ENCODE data around the gene POLK.
A peak's percentile ranks its signal among the peaks of the same experiment; 100 is the strongest.
"Not testable (repeated sequence)": the region's sequence is repeated elsewhere in the genome, so short reads cannot be mapped to it uniquely, and the experiment has no call there.

Gene POLK

GRCh38 chr5:75510836-75511434 is 756 bp upstream of the POLK start:
- DNase-seq (ENCODE audit: low spot score): no peak

- peak; percentile 45 for DNase-seq (ENCODE audit: low spot score)
These were observed 838 bp downstream of the POLK start for GRCh38 chr5:75512383-75513074.

DNA sequence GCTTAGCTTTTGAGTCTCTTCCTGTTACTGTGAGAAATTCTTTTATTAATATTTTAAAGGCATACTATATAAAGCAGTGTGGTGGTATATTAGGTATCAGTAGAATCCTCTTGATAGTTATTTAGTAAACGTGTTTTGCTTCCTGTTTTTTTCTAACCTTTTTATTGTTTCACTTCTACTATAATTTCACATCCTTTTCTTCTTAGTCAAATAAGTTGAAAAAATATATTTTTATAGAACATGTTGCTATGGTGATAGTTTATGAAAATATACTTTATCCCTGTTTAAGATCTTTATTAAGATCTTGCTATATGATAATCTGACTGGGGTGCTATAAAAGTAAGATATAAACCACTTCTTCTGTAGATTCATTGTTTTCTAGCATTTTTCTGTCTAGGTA is 2.1 kb downstream of the POLK start:
- DNase-seq (ENCODE audit: low spot score): no peak

DNA sequence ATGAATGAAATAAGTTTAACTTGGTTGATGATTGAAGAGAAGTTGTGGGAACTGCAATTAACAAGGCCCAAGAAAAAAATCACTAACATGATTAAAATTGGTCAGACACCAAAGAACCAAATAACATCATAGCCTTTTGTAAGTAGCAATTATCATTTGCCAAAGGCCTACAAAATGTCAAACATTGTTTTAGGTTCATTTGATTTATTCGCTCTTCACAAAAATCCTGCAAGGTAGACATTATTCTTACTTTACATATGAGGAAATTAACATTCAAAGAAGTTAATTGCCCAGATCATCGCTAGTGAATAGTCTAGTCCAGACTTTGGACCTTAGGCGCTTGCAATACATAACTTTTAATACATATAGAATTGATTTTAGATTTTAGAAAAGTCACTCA is 2.6 kb downstream of the POLK start:
- DNase-seq (ENCODE audit: low spot score): no peak

GRCh38 chr5:75519761-75520160 is 8.1 kb downstream of the POLK start:
- DNase-seq (ENCODE audit: low spot score): no peak

DNA sequence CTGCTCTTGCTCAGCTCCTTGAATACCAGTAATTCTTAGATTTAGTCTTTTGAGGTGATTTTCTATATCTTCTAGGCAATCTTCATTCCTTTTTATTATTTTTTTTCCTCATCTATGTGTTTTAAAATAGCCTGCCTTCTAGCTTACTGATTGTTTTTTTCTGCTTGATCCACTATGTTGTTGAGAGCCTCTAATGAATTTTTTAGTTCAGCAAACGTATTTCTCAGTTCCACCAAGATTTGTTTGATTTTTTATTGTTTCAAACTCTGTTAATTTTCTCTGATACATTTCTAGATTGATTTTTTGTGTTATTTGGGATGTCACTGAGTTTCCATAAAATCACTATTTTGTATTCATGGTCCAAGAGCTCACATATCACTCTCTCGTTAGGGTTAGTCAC is 9.5 kb downstream of the POLK start:
- no peak for DNase-seq (ENCODE audit: low spot score)

DNA sequence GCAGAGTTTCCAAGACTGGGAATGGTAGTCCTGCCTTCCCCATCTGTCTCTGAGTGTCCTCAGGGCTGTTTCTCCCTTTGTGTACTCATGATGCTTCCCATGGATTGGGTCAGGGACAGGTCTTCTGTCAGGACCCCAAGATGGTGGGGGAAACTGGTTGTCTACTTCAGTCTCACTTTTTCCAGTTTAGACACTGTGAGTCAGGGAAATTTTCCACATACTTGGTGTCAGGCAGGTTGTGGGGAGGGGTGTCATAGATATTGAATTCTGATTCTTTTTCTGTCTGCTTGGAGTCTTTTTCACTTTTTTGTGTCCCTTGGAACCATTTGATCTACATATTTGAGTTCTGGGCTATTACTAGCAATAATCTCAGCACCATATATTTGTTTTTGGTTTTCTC is 10.3 kb downstream of the POLK start:
- DNase-seq (ENCODE audit: low spot score): no peak

DNA sequence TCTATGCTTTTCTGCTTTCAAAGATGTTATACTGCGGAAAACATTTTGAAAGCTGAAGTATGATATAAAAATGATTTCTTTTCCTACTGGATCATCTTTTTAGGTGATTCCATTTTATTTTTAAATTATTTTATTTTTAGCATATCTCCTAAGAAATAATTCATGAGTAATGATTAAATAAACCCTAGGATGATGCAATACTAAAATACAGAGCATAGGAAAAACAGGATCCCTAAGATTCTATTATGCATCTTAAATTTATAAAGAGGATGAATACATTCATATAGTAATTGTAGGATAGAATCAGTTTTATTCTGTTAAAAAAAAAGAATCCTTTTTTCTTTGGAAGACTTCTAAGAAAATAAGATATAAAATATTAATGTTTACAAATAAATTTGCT is 10.9 kb downstream of the POLK start:
- DNase-seq (ENCODE audit: low spot score): no peak

- no peak for DNase-seq (ENCODE audit: low spot score)
These were observed 11.6 kb downstream of the POLK start for GRCh38 chr5:75523275-75523674.

DNA sequence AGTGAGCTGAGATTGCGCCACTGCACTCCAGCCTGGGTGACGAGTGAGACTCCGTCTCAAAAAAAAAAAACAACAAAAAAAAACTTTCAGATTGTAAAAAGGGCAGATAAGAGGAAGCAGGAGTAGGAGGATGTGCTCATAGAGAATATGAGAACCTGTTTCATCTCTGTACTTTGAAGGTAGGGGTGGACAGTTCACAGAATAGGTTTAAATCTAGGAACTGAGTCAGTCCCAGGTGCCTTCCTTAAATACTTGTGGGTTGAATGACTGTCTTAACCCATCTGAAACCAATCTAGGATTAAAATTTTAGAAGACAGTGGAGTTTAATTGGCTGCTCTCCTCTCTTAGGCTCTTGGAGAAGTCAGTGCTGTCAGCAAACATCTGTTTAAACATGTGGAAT is 12.4 kb downstream of the POLK start:
- no peak for DNase-seq (ENCODE audit: low spot score)

DNA sequence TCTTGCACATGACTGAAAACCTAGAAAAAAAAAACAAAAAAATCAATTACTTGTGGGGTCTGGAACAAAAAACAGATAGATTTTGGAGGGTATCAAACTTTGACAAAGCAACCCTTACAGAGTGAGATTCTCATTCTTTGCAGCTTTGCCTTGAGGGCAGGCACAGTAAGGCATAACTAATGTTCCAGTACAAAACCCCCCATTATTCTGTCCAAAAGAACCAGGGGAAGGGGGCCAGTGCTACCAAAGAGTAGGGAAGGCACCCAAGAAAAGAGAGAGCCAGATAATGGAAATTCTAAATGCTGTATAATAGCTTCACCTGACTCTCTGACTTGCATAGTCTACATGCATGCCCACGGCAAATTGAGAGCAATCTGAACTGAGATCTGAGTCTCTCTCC is 12.9 kb downstream of the POLK start:
- DNase-seq (ENCODE audit: low spot score): no peak

GRCh38 chr5:75525344-75525743 is 13.7 kb downstream of the POLK start:
- DNase-seq (ENCODE audit: low spot score): no peak

- DNase-seq (ENCODE audit: low spot score): no peak
These were observed 14.4 kb downstream of the POLK start for GRCh38 chr5:75526070-75526469.

DNA sequence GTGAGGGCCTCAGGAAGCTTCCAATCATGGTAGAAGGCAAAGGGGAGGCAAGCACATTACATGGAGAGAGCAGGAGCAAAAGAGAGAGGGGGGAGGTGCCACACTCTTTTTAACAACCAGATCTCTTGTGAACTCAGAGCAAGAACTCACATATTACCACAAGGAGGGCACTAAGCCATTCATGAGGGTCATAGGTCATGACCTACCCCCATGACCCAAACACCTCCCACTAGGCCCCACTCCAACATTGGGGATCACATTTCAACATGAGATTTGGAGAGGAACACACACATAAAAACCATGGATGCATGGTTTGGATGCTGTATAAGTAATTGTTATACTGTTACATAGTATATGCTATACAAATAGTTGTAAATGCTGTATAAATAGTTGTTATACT is 17.5 kb downstream of the POLK start:
- DNase-seq (ENCODE audit: low spot score): no peak

- DNase-seq (ENCODE audit: low spot score): no peak
These were observed 20.5 kb downstream of the POLK start for GRCh38 chr5:75532190-75532589.

DNA sequence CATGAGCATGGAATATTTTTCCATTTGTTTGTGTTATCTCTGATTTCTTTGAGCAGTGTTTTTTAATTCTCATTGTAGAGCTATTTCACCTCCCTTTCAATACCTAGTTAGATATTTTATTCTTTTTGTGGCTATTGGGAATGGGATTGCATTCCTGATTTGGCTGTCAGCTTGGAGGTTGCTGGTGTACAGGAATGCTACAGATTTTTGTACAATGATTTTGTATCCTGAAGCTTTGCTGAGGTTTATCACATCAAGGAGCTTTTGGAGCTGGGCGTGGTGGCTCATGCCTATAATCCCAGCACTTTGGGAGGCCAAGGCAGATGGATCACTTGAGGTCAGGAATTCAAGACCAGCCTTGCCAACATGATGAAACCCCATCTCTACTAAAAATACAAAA is 22.0 kb downstream of the POLK start:
- not testable (repeated sequence) for DNase-seq (ENCODE audit: low spot score)

DNA sequence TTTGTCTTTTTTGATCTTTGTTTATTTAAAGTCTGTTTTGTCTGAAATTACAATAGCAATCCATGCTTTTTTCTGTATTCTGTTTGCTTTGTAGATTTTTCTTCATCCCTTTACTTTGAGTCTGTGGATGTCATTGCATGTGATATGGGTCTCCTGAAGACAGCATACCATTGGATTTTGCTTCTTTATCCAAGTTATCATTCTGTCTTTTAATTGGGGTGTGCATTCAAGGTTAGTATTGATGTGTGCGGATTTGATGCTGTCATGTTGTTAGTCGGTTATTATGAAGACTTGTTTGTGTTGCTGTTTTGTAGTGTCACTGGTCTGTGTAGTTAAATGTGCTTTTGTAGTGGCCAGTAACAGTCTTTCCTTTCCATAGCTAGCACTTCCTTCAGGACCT is 23.0 kb downstream of the POLK start:
- DNase-seq (ENCODE audit: low spot score): no peak

- DNase-seq (ENCODE audit: low spot score): no peak
These were observed 24.5 kb downstream of the POLK start for GRCh38 chr5:75536147-75536546.

- DNase-seq (ENCODE audit: low spot score): no peak
These were observed 25.1 kb downstream of the POLK start for GRCh38 chr5:75536694-75537360.

GRCh38 chr5:75538211-75538610 is 26.5 kb downstream of the POLK start:
- DNase-seq (ENCODE audit: low spot score): no peak

DNA sequence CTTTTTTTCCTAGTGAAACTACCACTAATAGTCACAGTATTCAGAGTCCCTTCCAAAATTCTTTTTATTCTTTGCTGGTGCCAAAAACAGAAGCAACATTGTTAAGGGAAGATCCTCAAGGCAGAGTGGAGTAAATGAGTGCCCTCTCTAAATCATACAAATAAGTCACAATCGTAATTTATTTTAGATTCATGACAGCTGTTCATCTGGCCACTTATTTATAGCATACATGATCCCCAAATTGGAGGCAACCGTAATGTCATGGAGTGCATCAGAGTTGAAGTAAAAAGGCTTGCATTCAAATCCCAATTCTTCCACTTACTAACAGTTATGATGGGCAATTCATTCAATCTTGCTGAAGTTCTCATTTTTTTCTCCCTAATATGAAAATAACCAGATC is 33.4 kb downstream of the POLK start:
- DNase-seq (ENCODE audit: low spot score): no peak

GRCh38 chr5:75546830-75547229 is 35.1 kb downstream of the POLK start:
- no peak for DNase-seq (ENCODE audit: low spot score)

GRCh38 chr5:75547812-75548211 is 36.1 kb downstream of the POLK start:
- no peak for DNase-seq (ENCODE audit: low spot score)

- no peak for DNase-seq (ENCODE audit: low spot score)
These were observed 38.9 kb downstream of the POLK start for GRCh38 chr5:75550597-75550996.

Measured in RKO (cell line).